GM12878 (cell line): ENCODE results near the gene PIM2. TPM values are rescaled to one million over a fixed set of nuclear protein-coding genes. Genes with fewer than 3 reads are reported as not detected.

ENCODE experiments used
- ATAC-seq: fragments of 200-7000 bp; cut with Tn5 transposase; 3 replicates; pipeline ENCODE4 v1.9.1; 2020; ENCODE audit warnings: mild to moderate bottlenecking, moderate library complexity
- BruUV-seq: library from RNA; stranded (reverse); fragments of 400-500 nt; replicated peaks from 2 replicates; lab custom pipeline; 2021; lab: Mats Ljungman, UMichigan
- CTCF ChIA-PET: fragments of 300-600 bp; sonication (Branson Sonifier 250); formaldehyde crosslinking; extraction: SDS; loops from one replicate; lab custom pipeline; 2021; ENCODE audit warnings: inconsistent platforms; lab: Yijun Ruan, JAX
- POLR2A ChIA-PET: fragments of 350-600 bp; formaldehyde crosslinking; extraction: SDS; loops from one replicate; lab custom pipeline; 2021; ENCODE audit warnings: inconsistent platforms; lab: Charles Lee
- RAD21 ChIA-PET: fragments of 300-600 bp; sonication (Branson Sonifier 250); formaldehyde crosslinking; loops from one replicate; lab custom pipeline; 2023; ENCODE audit warnings: antibody characterized with exemption; ENCODE audit not compliant: unreplicated experiment; lab: Charles Lee
- SMC1A ChIA-PET: fragments of 300-600 bp; sonication (Branson Sonifier 250); formaldehyde crosslinking; loops from one replicate; lab custom pipeline; 2023; ENCODE audit not compliant: unreplicated experiment, uncharacterized antibody; lab: Charles Lee
- DNase-seq: peaks from one replicate; pipeline ENCODE4 v3.0.0-alpha.2; 2011; ENCODE audit warnings: low read depth, low spot score
- FAIRE-seq: peaks from 3 replicates; lab custom pipeline; 2011; peaks lifted over from hg19 to GRCh38; lab: Jason Lieb, UNC
- H2AFZ ChIP-seq: 2 replicates; pipeline ENCODE4 v1.6.0; 2011; ENCODE audit warnings: low read depth, low read length, control low read depth; ENCODE audit not compliant: control insufficient read depth
- H3K27ac ChIP-seq: 2 replicates; pipeline ENCODE4 v1.5.1; 2011; ENCODE audit warnings: control low read depth; ENCODE audit not compliant: control insufficient read depth, insufficient read depth
- H3K27me3 ChIP-seq, 2 experiments: replicated peaks in 1 of 2; 2 replicates each; pipeline versions ENCODE4 v1.6.0 to v1.6.1; 2011; ENCODE audit warnings: low read length in 1 of 2; ENCODE audit not compliant: control insufficient read depth in 2 of 2, insufficient read depth in 2 of 2
- H3K36me3 ChIP-seq, 2 experiments: 2 replicates each; pipeline ENCODE4 v1.5.1; 2011; ENCODE audit warnings: low read length in 1 of 2; ENCODE audit not compliant: control insufficient read depth in 2 of 2, insufficient read depth in 2 of 2
- H3K4me1 ChIP-seq: 2 replicates; pipeline ENCODE4 v1.6.1; 2011; ENCODE audit warnings: mild to moderate bottlenecking, low read length, moderate library complexity, mixed read lengths; ENCODE audit not compliant: control insufficient read depth, insufficient read depth
- H3K4me2 ChIP-seq: 2 replicates; pipeline ENCODE4 v1.6.0; 2011; ENCODE audit warnings: control low read depth; ENCODE audit not compliant: control insufficient read depth, insufficient read depth
- H3K4me3 ChIP-seq: fragments of 200-600 bp; sonication (generic); 2 replicates; pipeline ENCODE4 v1.5.1; 2016
- H3K79me2 ChIP-seq: 2 replicates; pipeline ENCODE4 v1.6.0; 2011; ENCODE audit warnings: low read length; ENCODE audit not compliant: control insufficient read depth, insufficient read depth
- H3K9ac ChIP-seq: 2 replicates; pipeline ENCODE4 v1.8.0; 2011; ENCODE audit warnings: low read length, control low read depth, mixed read lengths; ENCODE audit not compliant: control insufficient read depth, insufficient read depth
- H3K9me3 ChIP-seq: replicated peaks from 3 replicates; pipeline ENCODE4 v1.5.1; 2011; ENCODE audit warnings: mild to moderate bottlenecking, low read length; ENCODE audit not compliant: control insufficient read depth, insufficient read depth
- H4K20me1 ChIP-seq: 2 replicates; pipeline ENCODE4 v1.6.0; 2011; ENCODE audit not compliant: control insufficient read depth, insufficient read depth
- CBFB ChIP-seq: IDR thresholded peaks from 2 replicates; pipeline ENCODE4 v1.6.1; 2016; ENCODE audit warnings: antibody characterized with exemption, low read depth
- EGR1 ChIP-seq, 2 experiments: IDR thresholded peaks; 1 replicate in 1 of 2; 2 replicates in 1 of 2; pipeline ENCODE4 v1.6.1; 2011 to 2012; ENCODE audit warnings: low read depth in 2 of 2, low read length in 2 of 2, borderline replicate concordance in 1 of 2, mild to moderate bottlenecking in 1 of 2, moderate library complexity in 1 of 2
- IKZF2 ChIP-seq, 2 experiments: fragments of 450-650 bp; IDR thresholded peaks; 2 replicates each; pipeline ENCODE4 v1.6.1; 2017; ENCODE audit warnings: mild to moderate bottlenecking in 2 of 2, moderate library complexity in 2 of 2
- IRF5 ChIP-seq: fragments of 450-650 bp; IDR thresholded peaks from 2 replicates; pipeline ENCODE4 v1.6.1; 2017; ENCODE audit warnings: borderline replicate concordance
- MYC ChIP-seq: IDR thresholded peaks from 2 replicates; pipeline ENCODE4 v1.6.1; 2011; ENCODE audit warnings: mild to moderate bottlenecking, low read length, moderate library complexity, inconsistent platforms; ENCODE audit not compliant: insufficient read depth, insufficient replicate concordance, insufficient read length, severe bottlenecking
- RCOR1 ChIP-seq: conservative IDR thresholded peaks from 2 replicates; pipeline ENCODE4 v1.6.1; 2012; ENCODE audit warnings: low read depth, low read length, improper control_type of control experiment
- TCF3 ChIP-seq: IDR thresholded peaks from 2 replicates; pipeline ENCODE4 v1.6.1; 2012; ENCODE audit warnings: low read depth, mild to moderate bottlenecking, low read length, borderline replicate concordance; ENCODE audit not compliant: insufficient read depth
- USF2 ChIP-seq: IDR thresholded peaks from 2 replicates; pipeline ENCODE4 v1.6.1; 2011; ENCODE audit warnings: low read depth, low read length, improper control_type of control experiment, borderline replicate concordance
- WGBS: methylation state at CpG from one replicate; pipeline ENCODE4 v1.1.6; 2016; ENCODE audit warnings: low lambda C conversion rate; ENCODE audit not compliant: insufficient replicate concordance, insufficient coverage; ENCODE audit errors: missing lambda C conversion rate; 5-methylcytosine and 5-hydroxymethylcytosine counted together
- in situ Hi-C: fragments of 300-500 bp; cut with MboI; formaldehyde crosslinking; loops from 9 replicates; pipeline ENCODE4 v1.14.3; 2018; ENCODE audit warnings: mixed read lengths
- intact Hi-C: fragments of 100-400 bp; cut with micrococcal nuclease; formaldehyde crosslinking; loops from one replicate; pipeline ENCODE4 v1.14.2; 2022; ENCODE audit not compliant: unreplicated experiment
- polyA plus RNA-seq, 11 experiments: library from polyadenylated mRNA; depleted of rRNA in 4 of 11; unstranded in 6 of 11; stranded (reverse) in 5 of 11; fragments of >200 nt; fragmentation: Nextera tagmentation in 4 of 11; fragmentation: Illumina TruSeq in 1 of 11; extraction: Ambion mirVana in 4 of 11; extraction: Trizol in 1 of 11; gene quantifications; 1 replicate in 1 of 11; 2 replicates in 10 of 11; pipeline versions ENCODE4 v1.2.1 to v1.2.3, GENCODE V29; 2011 to 2016; ENCODE audit warnings: inconsistent platforms in 2 of 11, missing spikeins in 2 of 11, low read depth in 1 of 11
- total RNA-seq, 4 experiments: library from RNA; depleted of rRNA in 3 of 4; stranded (reverse); fragments of >200 nt in 3 of 4; fragmentation: Illumina TruSeq in 1 of 4; extraction: Trizol in 1 of 4; gene quantifications; 2 replicates each; pipeline versions ENCODE4 v1.2.1 to v1.2.3, GENCODE V29; 2013 to 2021
- TF ChIP-seq, protein P1 (sequence below): fragments of 450-650 bp; IDR thresholded peaks from 2 replicates; pipeline ENCODE4 v1.6.1; 2017; ENCODE audit warnings: mild to moderate bottlenecking, moderate library complexity
- TF ChIP-seq, protein P2 (sequence below): IDR thresholded peaks from 2 replicates; pipeline ENCODE4 v1.6.1; 2012; ENCODE audit warnings: low read depth, low read length, improper control_type of control experiment

PIM2 gene
- total and polyA plus RNA-seq, 10 of the 15 experiments (the other 5 are each of a cell fraction or from before 2014, with no cell fraction given), result 19.2 to 96.8 (median 32.3) TPM

- Histone ChIP-seq H2AFZ (no peak overlapping the region), H3K9ac (no peak overlapping the region), H4K20me1 (no peaks in the 10 kb centered on the region), H3K79me2 (peaks cover 11% of the 10 kb centered on the region), H3K4me1 (no peaks in the 10 kb centered on the region), H3K27ac (no peak overlapping the region), H3K27me3 (no peaks in the 10 kb centered on the region), H3K4me2 (no peak overlapping the region), H3K4me3 (no peak overlapping the region), H3K36me3 (peaks cover 0 to 5% of the 10 kb centered on the region in 2 experiments; a peak in 2 of 4 replicates), H3K9me3 (no peaks in the 10 kb centered on the region; the same call in 2 of the 3 replicates)
- intact Hi-C loops, result no loop called here
- ChIA-PET CTCF (interaction anchor here (1.5 kb wide), 1 partner anchor 9 kb away, joined by 3 read pairs; the partner anchor contains the start of gene SLC35A2), SMC1A (no interaction called here), POLR2A (no interaction called here), RAD21 (no interaction called here)
- in situ Hi-C loops, result no loop called here
- ATAC-seq (no peak), DNase-seq (no peak), FAIRE-seq (no peak)
- TF ChIP-seq, protein P1, sequence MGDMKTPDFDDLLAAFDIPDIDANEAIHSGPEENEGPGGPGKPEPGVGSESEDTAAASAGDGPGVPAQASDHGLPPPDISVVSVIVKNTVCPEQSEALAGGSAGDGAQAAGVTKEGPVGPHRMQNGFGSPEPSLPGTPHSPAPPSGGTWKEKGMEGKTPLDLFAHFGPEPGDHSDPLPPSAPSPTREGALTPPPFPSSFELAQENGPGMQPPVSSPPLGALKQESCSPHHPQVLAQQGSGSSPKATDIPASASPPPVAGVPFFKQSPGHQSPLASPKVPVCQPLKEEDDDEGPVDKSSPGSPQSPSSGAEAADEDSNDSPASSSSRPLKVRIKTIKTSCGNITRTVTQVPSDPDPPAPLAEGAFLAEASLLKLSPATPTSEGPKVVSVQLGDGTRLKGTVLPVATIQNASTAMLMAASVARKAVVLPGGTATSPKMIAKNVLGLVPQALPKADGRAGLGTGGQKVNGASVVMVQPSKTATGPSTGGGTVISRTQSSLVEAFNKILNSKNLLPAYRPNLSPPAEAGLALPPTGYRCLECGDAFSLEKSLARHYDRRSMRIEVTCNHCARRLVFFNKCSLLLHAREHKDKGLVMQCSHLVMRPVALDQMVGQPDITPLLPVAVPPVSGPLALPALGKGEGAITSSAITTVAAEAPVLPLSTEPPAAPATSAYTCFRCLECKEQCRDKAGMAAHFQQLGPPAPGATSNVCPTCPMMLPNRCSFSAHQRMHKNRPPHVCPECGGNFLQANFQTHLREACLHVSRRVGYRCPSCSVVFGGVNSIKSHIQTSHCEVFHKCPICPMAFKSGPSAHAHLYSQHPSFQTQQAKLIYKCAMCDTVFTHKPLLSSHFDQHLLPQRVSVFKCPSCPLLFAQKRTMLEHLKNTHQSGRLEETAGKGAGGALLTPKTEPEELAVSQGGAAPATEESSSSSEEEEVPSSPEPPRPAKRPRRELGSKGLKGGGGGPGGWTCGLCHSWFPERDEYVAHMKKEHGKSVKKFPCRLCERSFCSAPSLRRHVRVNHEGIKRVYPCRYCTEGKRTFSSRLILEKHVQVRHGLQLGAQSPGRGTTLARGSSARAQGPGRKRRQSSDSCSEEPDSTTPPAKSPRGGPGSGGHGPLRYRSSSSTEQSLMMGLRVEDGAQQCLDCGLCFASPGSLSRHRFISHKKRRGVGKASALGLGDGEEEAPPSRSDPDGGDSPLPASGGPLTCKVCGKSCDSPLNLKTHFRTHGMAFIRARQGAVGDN, result no peak
- no peak for TF ChIP-seq CBFB
- no peak for TF ChIP-seq EGR1 (IDR thresholded peaks at IDR 0.05; ENCODE audit: borderline replicate concordance in 1 of 2, low read depth in 2 of 2, low read length in 2 of 2)
- no peak for TF ChIP-seq MYC
- no peak for TF ChIP-seq IRF5
- TF ChIP-seq IKZF2 (IDR thresholded peaks at IDR 0.05), result no peak
- TF ChIP-seq USF2, result no peak
- no peak for TF ChIP-seq TCF3
- TF ChIP-seq, protein P2, sequence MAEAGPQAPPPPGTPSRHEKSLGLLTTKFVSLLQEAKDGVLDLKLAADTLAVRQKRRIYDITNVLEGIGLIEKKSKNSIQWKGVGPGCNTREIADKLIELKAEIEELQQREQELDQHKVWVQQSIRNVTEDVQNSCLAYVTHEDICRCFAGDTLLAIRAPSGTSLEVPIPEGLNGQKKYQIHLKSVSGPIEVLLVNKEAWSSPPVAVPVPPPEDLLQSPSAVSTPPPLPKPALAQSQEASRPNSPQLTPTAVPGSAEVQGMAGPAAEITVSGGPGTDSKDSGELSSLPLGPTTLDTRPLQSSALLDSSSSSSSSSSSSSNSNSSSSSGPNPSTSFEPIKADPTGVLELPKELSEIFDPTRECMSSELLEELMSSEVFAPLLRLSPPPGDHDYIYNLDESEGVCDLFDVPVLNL, result no peak
- TF ChIP-seq RCOR1, result no peak
- WGBS, result 68% methylated on average over 14 of the region's 14 CpGs
- no TSS peak for BruUV-seq
Measured at GRCh38 chrX:48902776-48903175, 16.0 kb downstream of the PIM2 start.
